ENCODE measurements around the gene PCGF1. TPM values are rescaled to one million over a fixed set of nuclear protein-coding genes. Genes with fewer than 3 reads are reported as not detected.

The PCGF1 gene
- total and polyA plus RNA-seq, 2 of the 8 experiments (the other 6 are each of a cell fraction or from before 2014, with no cell fraction given), result 10.0 to 23.7 TPM

DNA sequence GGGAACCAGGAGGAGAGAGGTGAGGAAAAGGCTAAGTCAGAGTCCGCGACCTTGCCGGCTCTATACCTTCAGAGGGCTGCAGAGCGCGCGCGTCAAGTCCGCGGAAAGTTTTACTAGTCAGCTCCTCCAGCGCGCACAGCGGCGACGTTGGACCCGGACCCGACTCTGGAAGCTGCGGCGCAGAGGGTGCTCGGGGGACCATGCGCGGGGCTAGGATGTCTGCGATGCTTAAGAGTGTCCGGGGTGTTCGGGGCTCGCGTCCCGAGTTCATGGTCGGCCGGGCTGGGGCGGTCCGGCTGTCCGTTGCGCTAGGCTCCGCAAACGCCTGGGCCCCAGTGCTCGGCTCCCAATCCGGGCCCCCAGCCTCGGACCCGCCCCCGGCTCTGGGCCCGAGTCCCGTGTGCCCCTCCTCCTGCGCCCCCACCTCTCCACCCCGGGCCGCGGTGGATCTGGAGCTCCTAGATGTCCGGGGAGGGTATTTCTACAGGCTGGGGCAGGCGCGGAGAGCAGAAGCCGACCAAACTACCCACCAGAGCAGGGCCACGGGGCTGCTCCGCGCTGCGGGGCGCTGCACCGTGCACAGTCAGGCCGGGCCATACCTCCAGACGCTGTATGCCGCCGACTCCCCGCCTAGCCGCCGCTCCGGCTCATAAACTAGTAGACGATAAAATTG lies 8.1 kb downstream of the PCGF1 start, which contains the start of gene LBX2:
TSS of gene LBX2 (minus strand) at position 337 of the 673 bp plus-strand sequence. CDS start at position 271, 66 bp downstream.
- Histone ChIP-seq H3K27me3 (replicated peaks in 1 of 4; ENCODE audit: control insufficient read depth in 3 of 4, extremely low read depth in 1 of 4, insufficient read depth in 3 of 4, low read length in 3 of 4) (peaks cover 82 to 95% (median 94%) of the 10 kb centered on the region in 4 experiments), H3K18ac (ENCODE audit: extremely low read depth, low read length) (peak within 1 kb of the TSS; percentile 96), H3K56ac (replicated peaks; ENCODE audit: insufficient read length, low read depth, low read length) (no peak within 1 kb of the TSS), H3K4me1 (replicated peaks in 1 of 4; ENCODE audit: control insufficient read depth in 3 of 4, insufficient read depth in 4 of 4, low read length in 3 of 4) (peaks cover 7 to 59% (median 38%) of the 10 kb centered on the region in 4 experiments), H3K79me2 (ENCODE audit: control insufficient read depth in 1 of 2, insufficient read depth in 2 of 2, low read length in 2 of 2) (no peaks in the 10 kb centered on the region), H3K4ac (replicated peaks; ENCODE audit: insufficient read length, low read depth, low read length) (no peak within 1 kb of the TSS), H2AK5ac (ENCODE audit: low read depth, low read length) (no peak within 1 kb of the TSS), H4K91ac (replicated peaks; ENCODE audit: insufficient read length, low read length) (peak within 1 kb of the TSS; percentile 62), H4K8ac (ENCODE audit: extremely low read depth, insufficient read depth, low read length) (peak within 1 kb of the TSS; percentile 90), H2BK120ac (replicated peaks; ENCODE audit: low read depth, low read length) (no peak within 1 kb of the TSS), H3K79me1 (ENCODE audit: low read depth, low read length) (no peaks in the 10 kb centered on the region), H2BK15ac (ENCODE audit: low read length) (0 out of 2 replicates have a peak within 1 kb of the TSS, but pooled peaks have one; percentile 72), H3K14ac (ENCODE audit: insufficient read length) (no peak within 1 kb of the TSS), H3K4me2 (ENCODE audit: insufficient read depth in 1 of 2, low read depth in 2 of 2, low read length in 2 of 2) (peak within 1 kb of the TSS; percentile 78 to 97), H3K36me3 (ENCODE audit: control insufficient read depth in 2 of 4, insufficient read depth in 4 of 4, low read length in 3 of 4) (no peaks in the 10 kb centered on the region), H4K20me1 (replicated peaks in 1 of 2; ENCODE audit: control insufficient read depth in 1 of 2, insufficient read depth in 2 of 2, low read length in 2 of 2) (peaks cover 0 to 14% of the 10 kb centered on the region in 2 experiments), H2BK5ac (ENCODE audit: low read depth, low read length) (no peak within 1 kb of the TSS), H3K9me3 (ENCODE audit: insufficient read depth in 2 of 2, low read depth in 1 of 2, low read length in 1 of 2) (no peaks in the 10 kb centered on the region), H4K5ac (ENCODE audit: insufficient read length, low read depth, low read length) (no peak within 1 kb of the TSS), H2BK20ac (ENCODE audit: low read length) (peak within 1 kb of the TSS; percentile 48), H3K23ac (ENCODE audit: insufficient read length) (no peak within 1 kb of the TSS), H3K9ac (replicated peaks in 1 of 4; ENCODE audit: extremely low read depth in 1 of 4, low read depth in 3 of 4, low read length in 3 of 4) (no peak within 1 kb of the TSS), H3K23me2 (ENCODE audit: low read depth, low read length) (peaks cover 35% of the 10 kb centered on the region; the same call in 1 of the 2 replicates), H2AFZ (ENCODE audit: low read length) (peak within 1 kb of the TSS; percentile 47), H3K27ac (ENCODE audit: low read depth, low read length) (no peak within 1 kb of the TSS), H3K4me3 (ENCODE audit: extremely low read depth in 1 of 4, insufficient read depth in 2 of 4, low read depth in 3 of 4, low read length in 4 of 4) (peak within 1 kb of the TSS; percentile 20 to 57 (median 46); a peak in 7 of 8 replicates), H2BK12ac (ENCODE audit: low read depth, low read length) (peak within 1 kb of the TSS; percentile 94; the same call in 1 of the 2 replicates)
- ChIA-PET POLR2A (ENCODE audit: partially characterized antibody) (interaction anchor here (0.7 to 9.4 kb wide), 16 partner anchors 10 to 89 kb away, joined by 3 to 73 read pairs (median 4); partner anchors contain the start of genes AUP1, CCDC142, HTRA2 and MRPL53), CTCF (ENCODE audit: partially characterized antibody) (interaction anchor here (0.6 to 5.1 kb wide), 6 partner anchors 10 to 89 kb away, joined by 3 to 24 read pairs (median 13); partner anchors contain the start of genes CCDC142, TLX2 and TTC31)
- WGBS, 2 experiments (ENCODE audit: extremely low coverage in 1 of 2, insufficient coverage in 1 of 2, insufficient read length in 1 of 2, insufficient replicate concordance in 2 of 2, low coverage in 1 of 2, low lambda C conversion rate in 2 of 2, missing lambda C conversion rate in 1 of 2), result 4% methylated on average over 55 of the region's 65 CpGs; no CpG with 5 or more reads in 1 of the 2 experiments
- DNase-seq (ENCODE audit: low read depth in 1 of 2, low spot score in 2 of 2) (no peak), FAIRE-seq (no peak)
- TF ChIP-seq CEBPB (IDR thresholded peaks at IDR 0.05; ENCODE audit: low read depth, low read length) (no peak), RFX5 (IDR thresholded peaks at IDR 0.05; ENCODE audit: borderline replicate concordance, low read depth, low read length) (no peak), EZH2 (IDR thresholded peaks at IDR 0.05; ENCODE audit: low read depth, low read length, severe bottlenecking) (peak; percentile 94), KDM5A (IDR thresholded peaks at IDR 0.05; ENCODE audit: low read length) (no peak), SUZ12 (IDR thresholded peaks at IDR 0.05; ENCODE audit: low read length) (peak; percentile 75), RNF2 (IDR thresholded peaks at IDR 0.05; ENCODE audit: borderline replicate concordance, low read depth, low read length, missing control alignments, poor library complexity, severe bottlenecking) (peak; percentile 61)
